OCI-M1 (cell line): ENCODE results near the gene ACTN1.
A peak's percentile ranks its signal among the peaks of the same experiment; 100 is the strongest.
"Not testable (repeated sequence)": the region's sequence is repeated elsewhere in the genome, so short reads cannot be mapped to it uniquely, and the experiment has no call there.

Source experiments
- DNase-seq: peaks from one replicate; lab custom pipeline; 2025; lab: John Stamatoyannopoulos, UW

ACTN1 gene

DNA sequence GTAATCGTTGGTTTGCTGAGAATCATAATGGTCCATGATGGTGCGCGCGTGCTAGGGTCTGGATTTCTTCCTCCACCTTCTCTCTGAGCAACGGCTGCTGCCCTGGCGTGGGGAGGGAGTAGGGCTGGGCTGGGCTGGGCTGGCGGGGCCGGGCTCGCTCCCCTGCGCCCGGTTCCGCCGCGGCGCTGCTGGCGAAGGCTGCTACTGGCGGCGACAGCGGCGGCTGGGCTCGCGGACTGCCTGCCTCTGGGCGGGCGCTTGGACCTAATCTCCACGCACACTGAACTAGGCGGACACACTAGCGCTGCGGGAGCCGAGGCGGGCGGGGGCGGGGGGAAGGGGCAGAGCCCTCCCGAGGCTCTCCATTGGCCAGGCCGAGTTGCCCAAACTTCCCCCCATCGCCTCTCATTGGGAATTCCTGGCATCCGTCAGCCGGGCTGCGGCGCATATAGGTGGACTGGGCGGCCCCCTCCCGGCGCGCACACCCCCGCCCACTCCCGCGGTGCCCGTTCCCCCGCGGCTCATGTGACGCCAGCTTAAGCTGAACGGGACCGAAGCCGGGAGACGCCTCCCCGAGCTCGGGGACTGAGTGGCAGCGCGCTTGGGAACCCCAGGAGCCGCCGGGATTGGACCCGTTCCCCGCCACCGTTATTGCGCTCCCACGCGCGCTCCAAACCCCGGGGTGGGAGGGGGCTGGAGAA, at the start of gene ACTN1:
Gene ACTN1 (minus strand): TSS at position 282 of the 701 bp plus-strand sequence. CDS start 246 bp downstream, at position 36.
- DNase-seq: peak; percentile 91

DNA sequence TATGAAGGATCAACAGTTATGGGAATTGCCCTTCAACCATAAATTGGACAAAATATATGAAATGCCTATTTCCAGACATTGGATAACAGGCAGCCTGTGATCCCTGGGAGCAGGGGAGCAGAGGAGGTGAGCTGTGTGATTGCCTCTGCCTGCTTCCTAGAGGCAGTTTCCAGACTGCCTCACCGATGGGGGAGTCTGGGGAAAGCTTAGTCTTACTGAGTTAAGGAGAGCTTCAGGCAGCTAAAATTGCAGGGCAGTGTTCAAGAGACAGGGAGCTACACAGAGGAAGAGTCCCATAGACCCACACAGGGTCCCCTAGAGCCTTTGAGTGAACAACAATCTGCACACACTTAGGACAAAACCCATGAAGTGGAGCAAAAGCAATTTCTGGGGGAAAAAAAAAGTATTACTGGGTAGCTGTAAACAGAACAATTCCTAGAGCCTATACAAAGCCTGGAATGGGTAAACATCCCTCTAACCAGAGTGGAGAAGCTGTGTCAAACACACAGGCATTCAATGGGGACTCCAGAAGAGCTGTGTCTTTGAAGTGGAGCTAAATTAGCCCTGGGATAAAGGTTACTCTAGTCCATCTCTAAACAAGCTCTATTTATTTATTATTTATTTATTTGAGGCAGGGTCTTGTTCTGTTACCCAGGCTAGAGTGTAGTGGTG, 48.3 kb upstream of the ACTN1 start:
- no peak for DNase-seq

GRCh38 chr14:69023035-69023434, 43.9 kb upstream of the ACTN1 start:
- DNase-seq: no peak

DNA sequence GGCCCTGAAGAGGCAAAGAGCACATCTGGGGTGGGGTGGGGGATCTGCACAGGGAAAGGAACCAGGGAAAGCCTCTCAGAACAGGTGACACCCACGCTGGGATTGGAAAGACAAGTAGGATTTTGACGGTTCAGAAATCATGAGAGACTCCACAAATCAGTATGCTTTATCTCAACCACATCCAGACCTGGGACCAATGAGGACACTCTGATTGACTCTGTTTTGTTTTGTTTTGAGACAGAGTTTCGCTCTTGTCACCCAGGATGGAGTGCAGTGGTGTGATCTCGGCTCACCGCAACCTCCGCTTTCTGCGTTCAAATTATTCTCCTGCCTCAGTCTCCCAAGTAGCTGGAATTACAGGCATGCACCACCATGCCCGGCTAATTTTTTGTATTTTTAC, 43.0 kb upstream of the ACTN1 start:
- not testable (repeated sequence) for DNase-seq

- no peak for DNase-seq
Observed at GRCh38 chr14:69017706-69018105, 38.6 kb upstream of the ACTN1 start.

DNA sequence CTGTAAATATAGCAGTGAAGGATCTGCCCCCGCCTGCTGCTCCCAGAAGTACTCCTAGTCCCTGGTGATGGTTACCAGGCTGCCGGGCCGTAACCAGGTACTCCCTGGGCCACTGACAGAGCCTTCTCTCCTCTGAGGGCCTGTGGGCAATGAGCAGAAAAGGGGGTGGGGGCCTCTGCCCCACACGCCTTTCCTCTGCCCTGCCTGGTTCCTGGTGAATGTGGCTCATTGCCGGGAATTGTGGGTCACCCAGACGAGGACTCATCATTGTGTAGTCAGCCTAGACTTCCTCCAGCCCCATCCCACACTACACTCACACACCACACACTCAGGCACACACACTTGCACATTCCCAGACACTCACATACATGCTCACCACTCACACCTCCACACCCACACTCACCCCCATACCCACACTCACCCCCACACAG, 35.7 kb upstream of the ACTN1 start:
- no peak for DNase-seq

- DNase-seq: peak; percentile 50
Observed at GRCh38 chr14:69013943-69014782, 35.1 kb upstream of the ACTN1 start.

- DNase-seq: peak; percentile 3
Observed at GRCh38 chr14:69012256-69012953, 33.3 kb upstream of the ACTN1 start.

GRCh38 chr14:69010648-69011047, 31.5 kb upstream of the ACTN1 start:
- DNase-seq: no peak

GRCh38 chr14:69008421-69008884, 29.4 kb upstream of the ACTN1 start:
- no peak for DNase-seq

DNA sequence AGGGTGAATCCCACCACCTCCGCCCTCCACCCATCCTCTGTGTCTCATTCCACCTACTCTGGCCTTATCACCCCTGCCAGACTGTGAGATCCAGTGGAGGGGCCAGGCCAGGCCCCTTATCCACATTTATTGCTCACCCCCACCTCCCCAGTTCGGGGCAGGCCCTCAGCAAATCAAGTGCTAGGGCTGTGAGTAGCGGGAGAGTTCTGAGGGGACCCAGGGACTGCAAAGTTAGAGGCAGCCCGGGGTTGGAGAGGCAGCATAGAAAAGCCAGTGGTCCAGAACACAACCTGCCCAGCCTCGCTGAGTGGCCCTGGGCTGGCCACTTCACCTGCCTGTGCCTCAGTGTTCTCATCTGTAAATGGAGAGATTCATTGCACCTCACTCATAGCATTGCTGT, 27.2 kb upstream of the ACTN1 start:
- no peak for DNase-seq

GRCh38 chr14:69005432-69006148, 26.5 kb upstream of the ACTN1 start:
- DNase-seq: no peak

GRCh38 chr14:69004731-69005431, 25.8 kb upstream of the ACTN1 start:
- DNase-seq: no peak

- DNase-seq: no peak
Observed at GRCh38 chr14:69003626-69004025, 24.5 kb upstream of the ACTN1 start.

DNA sequence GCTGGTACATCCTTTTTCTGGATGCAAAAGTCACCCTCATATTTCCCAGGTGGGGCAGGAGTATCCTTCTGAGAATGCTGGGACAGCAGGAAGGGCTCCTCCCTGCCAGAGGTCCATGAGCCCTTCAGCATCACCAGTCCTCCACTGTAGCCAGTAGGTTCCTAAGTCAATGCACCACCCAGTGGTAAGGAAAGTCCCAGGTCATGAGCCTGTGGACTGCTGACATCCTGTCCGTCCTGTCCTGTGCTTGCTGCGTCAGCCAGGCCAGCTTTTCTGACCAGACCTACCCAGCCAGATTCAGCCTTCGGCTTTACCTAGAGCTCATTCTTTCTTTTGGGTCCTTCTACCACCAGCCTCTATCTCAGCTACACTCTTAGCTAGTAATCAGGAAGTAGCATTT, 23.0 kb upstream of the ACTN1 start:
- DNase-seq: no peak

DNA sequence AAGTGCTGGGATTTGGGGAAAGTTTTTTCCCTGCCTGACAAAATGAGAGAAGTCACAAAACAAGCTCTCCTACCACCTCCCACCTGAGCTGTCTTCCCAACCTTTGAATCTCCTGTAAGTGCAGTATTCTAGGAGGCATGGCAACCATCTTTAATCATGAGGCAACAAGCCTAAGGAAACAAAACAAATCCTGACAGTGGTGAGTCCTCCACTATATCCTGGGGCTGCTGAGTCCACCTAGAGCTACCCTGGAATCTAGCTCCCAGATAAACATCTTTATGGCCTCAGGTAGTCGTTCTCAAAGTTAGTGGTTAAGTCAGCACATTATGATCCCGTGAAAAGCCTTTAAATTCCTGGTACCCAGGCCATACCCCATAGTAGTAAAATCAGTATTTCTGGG, 22.3 kb upstream of the ACTN1 start:
- no peak for DNase-seq

DNA sequence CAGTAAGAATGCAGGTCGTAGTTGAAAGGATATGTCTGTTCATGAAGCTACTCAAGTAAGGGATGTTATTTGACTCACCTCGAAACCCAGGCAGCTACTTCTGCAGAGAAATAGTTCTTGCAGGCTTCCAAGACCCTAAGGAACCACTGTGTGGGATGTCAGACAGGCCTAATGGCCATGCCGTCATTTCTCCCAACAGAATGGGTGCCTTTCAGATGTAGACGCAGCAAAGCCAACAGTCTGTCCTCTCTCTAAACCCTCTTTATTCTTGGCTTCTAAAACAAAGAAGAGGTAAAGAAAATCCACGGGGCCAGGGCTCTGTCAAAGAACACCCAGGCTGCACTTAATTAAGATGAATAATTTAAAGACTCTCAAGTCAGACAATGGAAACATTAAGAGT, 19.0 kb upstream of the ACTN1 start:
- DNase-seq: no peak

DNA sequence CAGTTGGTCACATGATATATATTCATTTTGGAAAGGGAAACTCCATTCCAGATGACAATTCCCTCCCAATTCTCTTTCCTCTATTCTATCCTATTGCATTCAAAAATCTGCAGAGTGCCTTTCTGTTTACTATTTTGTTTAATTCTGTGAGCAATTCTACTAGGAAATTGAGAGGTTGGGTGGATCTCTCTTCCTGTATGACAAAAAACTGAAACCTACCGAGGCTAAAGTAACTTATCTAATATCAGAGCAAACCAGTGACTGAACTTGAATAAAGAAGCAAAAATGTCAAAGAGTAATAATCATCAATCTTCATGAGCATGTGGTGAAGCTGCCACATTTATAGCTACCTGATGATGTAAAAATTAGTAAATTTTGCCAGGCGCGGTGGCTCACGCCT, 16.6 kb upstream of the ACTN1 start:
- no peak for DNase-seq

DNA sequence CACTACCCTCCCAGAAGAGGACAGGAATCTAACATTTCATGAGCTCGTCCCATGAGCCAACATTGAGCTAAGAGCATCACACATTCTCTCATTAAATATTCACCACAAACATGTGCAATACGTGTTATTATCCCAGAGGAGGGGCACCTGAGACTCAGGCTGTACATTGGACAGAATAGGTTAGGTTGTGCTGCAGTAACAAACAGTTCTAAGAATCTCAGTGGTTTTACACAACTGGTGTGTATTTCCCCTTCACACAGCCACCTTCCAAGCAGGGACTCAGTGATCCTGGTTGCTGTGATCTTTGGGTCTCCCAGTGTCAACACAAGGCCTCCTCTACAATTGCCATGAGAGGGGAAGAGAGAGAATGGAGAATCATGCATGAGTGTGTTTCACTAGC, 15.0 kb upstream of the ACTN1 start:
- no peak for DNase-seq

GRCh38 chr14:68987653-68988036, 8.5 kb upstream of the ACTN1 start:
- peak; percentile 61 for DNase-seq
